HG03175 (cell line): ENCODE measurements around the gene CFAP53.
"Not testable (repeated sequence)": the region's sequence is repeated elsewhere in the genome, so short reads cannot be mapped to it uniquely, and the experiment has no call there.

ENCODE experiments used
- ATAC-seq: cut with Tn5 transposase; IDR thresholded peaks from one replicate; pipeline ENCODE4 v1.9.1; 2021; ENCODE audit warnings: mild to moderate bottlenecking, moderate library complexity; ENCODE audit not compliant: unreplicated experiment

CFAP53 gene

DNA sequence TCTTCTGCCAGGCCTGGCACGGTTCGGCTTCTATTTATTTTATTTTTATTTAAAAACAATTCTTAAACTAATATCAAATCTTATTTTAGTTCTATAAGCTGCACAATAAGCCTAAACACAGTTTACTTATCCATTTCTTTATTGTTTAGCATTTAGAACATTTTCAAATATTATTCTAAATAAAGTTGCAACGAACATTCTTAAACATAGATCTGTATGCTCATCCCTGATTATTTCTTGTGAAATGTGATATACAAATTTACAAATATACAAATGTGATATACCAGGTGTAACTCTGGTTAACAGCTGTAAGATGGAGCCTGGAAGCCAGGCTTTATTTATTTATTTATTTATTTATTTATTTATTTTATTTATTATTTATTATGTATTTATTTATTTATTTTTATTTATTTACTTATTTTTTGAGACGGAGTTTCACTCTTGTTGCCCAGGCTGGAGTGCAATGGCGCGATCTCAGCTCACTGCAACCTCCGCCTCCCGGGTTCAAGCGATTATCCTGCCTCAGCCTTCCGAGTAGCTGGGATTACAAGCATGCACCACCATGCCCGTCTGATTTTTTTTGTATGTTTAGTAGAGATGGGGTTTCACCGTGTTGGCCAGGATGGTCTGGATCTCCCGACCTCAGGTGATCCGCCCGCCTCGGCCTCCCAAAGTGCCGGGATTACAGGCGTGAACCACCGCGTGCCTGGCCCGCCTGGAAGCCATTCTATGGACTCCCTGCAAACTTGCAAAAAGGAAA is 22.2 kb upstream of the CFAP53 start:
- ATAC-seq, result not testable (repeated sequence)

DNA sequence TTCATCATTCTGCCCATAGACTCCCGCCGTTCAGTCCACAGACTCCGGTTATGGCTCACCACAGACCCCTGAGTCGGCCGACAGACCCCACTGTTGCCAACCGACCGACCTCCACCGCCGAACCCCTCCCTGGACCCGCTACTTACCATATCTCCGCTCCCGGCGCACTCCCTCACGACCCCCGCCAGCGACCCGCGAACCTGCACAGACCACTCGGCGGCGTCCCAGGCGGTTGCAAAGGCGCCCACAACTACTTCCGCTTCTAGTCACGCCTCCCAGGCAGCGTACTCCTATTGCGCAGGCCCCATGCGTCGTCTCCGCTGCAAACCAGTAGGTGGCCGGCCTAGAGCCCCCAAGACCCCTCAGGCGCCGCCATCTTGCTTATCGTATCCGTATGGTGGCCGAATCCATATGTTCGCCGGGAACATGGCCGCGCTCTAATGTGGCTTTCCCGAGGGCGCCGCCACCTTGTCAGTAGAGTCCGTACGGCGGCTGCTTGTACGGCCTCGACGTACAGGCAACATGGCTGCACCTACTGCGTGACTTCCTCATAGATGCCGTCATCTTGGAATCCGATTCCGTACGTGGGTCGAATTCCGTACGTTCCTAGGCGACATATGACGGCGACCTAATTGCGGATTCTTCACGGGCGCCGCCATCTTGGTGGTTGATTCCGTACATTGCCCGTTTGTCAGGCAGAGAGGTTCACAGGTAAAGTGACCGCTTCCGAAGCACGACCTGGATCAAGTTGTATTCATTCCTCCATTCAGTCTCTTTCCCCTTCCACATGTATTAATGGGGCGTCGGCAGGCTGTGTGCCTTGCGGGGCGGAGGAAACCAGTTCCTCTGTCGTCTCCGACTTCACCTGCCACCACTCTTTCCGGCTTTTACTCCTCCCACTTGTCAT is 21.4 kb upstream of the CFAP53 start, which contains the start of gene CXXC1:
CXXC1 (minus strand) TSS at position 252 of the 907 bp plus-strand sequence; CDS start at position 149, 103 bp downstream.
- ATAC-seq, result peak; percentile 90

DNA sequence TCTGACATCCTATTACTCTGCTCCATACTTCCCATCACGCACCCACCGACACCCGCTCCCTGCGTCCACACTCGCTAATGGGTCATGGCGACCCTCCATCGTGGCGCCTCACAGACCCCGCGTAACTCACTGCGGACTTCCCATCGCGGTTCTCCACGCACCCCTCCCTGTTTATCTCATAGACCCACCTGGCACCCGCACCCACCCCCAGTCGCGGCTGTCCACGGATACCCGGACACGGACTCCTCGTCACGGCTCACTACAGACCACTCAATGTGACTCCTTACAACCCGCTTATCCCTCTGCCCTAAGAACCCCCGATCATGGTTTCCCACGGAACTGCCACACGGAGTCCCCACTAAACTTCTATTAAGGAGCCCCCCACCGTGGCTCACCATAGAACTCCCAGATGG is 20.7 kb upstream of the CFAP53 start:
- ATAC-seq, result no peak

DNA sequence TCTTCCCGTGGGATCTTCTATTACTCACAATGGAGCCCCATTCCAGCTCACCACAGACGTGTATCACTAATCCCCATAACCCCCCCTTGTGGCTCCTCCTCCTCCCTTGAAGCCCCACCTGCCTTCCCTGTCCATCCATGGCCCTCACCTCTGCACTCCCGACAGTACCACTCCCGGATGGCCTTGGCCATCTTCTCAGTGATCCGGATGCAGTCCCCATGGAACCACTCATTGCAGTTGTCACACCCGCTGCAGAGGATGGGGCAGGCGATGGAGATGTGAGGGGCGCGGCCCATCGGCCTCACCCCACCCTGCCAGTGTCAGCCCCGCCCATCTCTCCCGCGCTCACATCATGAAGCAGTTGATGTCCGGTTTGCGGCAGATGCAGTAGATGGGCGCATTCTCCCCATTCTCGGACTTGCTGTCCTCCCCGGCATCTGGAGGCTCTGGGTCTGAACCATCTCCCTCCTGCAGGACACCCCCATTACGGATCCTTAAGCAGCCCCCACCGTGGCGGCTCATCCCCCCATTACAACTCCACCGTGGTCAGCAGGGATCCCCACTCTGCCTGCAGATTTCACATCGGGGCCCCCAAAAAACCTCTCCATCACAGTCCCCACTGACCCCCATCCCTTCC is 20.2 kb upstream of the CFAP53 start:
- ATAC-seq, result no peak

DNA sequence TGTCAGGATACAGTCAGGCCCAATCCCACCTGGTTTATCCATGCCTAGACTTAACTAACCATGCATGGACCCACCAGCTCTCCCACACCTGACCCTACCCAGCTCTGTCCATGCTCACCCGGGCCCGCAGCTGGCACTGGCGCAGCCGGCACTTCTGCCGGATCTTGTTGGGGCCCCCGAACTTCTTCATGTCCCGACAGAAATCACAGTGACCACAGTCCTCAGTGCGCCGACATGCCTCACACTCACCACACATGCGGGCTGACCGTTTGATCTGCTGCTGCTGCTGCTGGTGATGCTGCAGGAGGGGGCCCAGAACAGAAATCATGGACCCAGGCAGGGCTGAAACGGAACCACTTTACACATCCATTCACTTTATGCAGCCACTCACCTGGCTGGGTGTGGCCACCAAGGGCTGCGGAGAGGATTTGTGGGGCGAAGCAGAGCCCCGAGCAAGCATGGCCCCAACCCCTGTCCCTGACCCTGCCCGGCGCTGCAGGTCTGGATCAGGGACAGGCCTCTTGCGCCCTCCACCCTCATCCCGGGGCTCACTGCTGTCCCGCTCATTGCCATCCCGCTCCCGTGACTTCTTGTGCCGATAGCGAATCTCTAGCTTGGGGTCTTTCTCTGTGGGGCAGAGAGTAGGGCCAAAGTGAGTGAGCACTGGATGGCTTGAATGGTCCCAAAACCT is 19.5 kb upstream of the CFAP53 start:
- ATAC-seq, result no peak

DNA sequence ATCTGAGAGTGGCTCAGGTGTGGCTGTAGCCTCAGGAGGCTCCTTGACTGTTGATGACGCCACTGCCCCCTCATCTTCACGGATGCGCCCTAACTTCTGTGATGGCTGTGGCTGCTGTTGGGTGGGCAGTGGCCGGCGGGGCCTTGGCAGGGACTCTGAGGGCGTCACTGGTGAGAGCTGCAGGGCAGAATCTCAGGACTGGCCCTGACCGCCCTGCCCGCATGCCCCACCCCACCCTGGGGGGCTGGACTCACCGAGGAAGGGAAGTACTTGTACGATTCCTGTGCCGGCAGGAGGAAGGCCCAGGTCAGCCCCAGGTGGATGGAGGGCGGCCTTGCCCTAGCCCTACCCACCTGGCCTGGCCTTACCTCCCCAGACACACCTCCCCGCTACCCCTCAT is 18.8 kb upstream of the CFAP53 start:
- no peak for ATAC-seq

DNA sequence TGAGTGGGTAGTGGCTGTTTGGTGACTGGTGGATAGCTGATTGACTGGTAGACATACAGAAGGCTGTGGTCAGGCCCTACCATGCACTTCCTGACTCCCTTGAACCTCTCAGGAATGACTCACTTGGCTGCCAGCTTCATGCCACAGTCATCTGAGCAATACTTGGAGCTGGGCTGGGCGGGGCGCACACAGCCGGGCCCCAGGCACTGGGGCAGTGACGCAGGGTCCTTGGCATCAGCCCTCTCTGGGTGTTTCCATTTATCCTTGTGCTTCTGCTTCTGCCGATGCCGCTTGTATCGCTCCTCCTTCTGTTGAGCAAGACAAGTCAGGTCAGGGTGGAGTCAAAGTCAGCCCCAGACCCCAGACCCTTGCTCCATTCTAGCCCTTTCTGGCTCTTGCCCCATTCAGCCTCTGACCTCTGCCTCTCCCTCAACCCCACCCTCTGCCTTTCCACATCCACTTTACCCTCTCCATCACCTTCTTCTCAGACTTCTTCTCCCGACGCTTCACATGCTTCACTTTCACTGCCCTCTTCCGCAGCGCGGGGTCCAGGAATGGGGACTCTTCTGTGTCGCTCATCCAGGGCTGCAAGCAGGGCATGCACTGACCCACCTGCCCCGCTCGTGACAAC is 18.1 kb upstream of the CFAP53 start:
- no peak for ATAC-seq

DNA sequence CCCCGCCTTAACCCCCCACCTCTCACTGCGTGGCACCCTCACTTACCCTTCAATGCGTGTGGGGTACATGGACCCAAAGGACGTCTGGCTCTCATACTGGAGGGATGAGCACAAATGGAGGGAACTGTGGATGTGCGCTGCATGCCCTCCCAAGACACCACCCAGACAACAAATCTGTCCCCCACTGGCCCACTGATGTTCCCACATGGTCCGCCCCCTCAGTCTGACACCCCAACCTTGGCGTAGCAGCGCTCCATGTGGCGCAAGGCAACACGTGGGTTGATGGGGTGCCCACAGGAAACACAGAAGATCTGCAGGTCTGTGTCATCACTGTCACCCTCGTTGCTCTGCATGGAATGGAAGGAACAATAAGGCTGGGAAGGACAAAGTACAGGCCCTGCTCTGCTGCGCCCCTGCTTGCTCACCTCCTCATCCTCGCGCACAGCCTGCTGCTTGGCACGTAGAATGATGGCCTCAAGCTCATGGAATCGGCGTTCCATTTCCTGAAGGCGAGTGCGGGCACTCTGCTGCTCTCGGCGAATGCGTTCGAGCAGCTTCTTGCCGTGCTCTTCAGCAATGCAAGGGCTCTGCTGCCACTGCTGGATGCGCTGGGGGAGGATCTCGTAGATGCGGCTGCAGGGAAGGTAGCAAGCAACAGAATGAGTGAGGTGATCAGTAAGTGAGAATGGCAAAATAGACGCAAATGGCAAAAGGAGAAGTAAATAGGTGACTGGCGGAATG is 17.3 kb upstream of the CFAP53 start:
- no peak for ATAC-seq

DNA sequence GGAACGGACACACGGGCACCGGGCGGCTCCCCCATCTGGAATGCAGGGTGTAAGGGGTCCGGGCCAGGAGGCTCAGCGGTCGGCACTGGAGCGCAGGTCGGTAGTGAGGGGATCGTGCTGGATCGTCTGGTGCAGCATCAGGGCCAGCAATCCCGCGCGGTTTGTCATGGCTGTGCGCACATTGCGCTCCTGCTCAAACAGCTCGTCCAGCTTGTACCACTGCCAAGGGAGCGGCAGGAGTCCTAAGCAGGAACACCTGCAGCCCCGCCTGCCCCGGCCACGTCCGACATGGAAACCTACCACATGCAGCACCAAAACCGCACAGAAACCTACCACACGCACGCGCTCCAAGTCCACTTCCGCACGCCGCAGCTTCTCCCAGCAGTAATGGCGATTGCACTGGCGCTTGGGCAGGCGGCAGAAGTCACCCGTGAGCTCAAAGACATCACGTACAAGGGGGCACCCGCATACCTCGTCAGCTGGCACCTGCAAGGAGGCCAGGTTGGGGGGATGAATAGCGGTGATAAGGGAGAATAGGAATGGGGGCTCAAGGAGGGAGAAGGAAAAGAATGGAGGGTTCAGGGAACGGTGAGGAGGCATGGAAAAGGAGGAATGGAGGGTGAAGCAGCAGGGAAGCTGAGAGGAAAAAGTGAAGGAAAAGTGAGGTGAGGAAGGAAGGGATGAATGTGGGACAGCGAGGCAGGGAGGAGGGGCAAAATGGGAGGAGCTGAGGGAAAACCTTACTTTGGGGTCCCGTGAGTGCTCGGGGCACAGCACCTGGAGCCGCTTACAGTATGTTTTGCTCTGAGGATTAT is 16.4 kb upstream of the CFAP53 start:
- no peak for ATAC-seq

DNA sequence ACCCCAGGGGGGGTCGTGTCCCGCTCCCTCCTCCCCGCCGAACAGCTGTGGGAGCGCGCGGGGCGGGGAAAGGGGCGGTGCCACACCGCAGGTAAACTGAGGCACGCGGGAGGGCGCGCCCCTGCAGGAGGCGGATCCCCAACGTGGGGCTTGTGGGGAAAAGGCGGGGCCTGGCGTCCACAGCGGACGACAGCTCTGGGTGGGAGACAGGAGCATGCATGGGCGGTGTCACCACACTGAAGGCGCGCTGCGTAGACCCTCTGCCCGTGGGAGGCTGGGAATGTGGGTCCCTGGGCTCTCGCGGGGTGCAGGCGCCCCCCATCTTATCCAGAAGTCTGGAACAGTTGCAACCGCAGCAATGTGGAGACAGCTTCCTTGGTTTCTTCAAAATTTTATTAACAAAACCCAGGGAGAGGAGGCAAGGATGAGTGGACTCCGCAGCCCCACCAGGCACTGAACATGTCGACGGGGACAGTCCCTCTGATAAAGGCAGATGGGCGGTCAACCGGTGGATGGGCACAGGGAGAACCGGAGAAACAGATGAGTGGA is 15.8 kb upstream of the CFAP53 start:
- ATAC-seq, result no peak

DNA sequence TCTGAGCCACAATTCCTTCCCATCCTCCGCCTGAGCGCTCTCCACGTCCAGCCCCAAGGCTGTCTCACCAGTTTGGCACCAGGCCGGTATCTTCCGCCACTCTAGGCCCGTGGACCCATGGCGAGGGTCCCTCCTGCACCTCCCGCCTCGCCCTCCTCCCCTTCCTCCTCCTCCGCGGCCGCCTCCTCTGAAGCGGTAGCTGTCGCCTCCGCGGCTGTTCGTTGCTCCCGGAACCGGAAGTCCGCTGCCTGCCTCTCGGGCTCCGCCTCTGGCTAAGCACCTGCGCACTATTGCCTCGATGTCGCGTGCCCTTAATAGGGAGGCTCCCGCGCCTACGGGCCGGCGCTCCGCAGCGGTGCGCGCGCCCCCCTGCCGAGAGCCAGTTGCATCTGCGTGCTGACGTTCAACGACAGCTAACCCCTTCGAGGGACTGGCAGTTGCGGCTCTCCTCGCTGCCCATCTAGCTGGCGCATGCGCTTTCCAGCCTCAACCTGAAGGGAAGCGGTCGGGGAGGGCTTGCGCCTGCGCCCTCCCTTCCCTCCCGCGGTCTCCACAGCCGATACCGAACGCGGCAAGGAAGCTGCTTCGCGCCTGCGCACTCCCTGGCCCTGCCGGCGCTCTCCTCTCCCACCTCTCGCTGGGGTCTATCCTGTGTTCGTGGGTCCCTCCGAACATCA is 15.1 kb upstream of the CFAP53 start, which contains the start of gene MBD1:
MBD1 (minus strand) TSS at position 229 of the 677 bp plus-strand sequence. CDS start 1,531 bp downstream, outside the sequence.
- peak; percentile 95 for ATAC-seq

DNA sequence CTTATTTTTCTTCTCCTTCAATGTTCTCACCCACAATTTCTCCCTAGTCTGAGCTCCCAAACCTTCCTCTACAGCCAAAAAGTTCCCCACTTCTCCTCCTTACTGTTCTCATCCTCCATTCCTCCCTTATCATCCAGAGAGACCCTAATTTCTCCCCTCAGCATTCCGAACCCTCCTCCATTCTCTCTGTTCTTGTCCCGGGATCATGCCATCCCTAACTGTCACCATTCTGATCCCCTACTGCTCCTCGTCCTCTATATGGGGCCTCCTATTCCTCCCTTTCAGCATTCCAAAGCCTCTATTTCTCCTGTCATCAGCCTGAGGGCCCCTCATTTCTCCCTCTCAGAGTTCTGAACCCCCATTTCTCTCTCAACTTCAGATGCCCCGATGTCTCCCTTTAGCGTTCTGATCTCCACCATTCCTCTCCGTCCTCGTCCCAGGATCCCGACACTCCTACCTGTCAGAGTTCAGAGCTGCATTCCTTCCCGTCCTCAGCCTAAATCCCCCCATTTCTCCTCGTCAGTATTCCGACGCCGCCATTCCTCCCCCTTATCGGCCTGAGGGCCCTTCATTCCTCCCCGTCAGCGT is 14.5 kb upstream of the CFAP53 start:
- ATAC-seq, result no peak

DNA sequence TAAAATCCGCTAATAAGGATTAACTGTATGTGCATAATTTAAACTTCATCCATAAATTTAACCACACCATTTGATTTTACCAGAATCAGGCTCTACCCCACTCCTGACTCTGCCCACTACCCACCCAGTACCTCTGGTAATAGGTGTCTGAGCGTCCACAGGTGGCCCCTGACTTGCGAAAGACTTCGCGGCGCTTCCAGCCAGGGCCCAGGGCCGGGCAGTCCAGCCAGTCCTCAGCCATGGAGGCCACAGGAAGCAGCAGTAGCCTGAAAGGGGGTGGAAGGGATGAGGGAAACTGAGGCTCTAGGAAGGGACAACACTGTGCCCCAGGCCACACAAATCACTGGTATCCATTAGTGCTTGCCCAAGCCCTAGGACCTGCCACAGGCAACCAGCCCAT is 13.5 kb upstream of the CFAP53 start:
- no peak for ATAC-seq

DNA sequence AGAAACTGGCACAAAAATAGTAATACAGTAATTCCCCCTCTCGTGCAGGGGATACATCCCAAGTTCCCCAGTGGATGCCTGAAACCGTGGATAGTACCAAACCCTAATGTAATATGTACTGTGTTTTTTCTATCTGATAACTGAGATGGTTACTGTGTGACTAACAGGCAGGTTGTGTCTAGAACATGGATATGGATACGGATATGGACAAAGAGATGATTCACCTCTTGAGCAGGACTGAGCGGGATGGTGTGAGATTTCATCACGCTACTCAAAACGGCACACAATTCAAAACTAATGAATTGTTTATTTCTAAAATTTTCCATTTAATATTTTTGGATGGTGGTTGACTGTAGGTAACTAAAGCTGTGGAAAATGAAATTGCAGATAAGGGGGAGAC is 11.6 kb upstream of the CFAP53 start:
- no peak for ATAC-seq

DNA sequence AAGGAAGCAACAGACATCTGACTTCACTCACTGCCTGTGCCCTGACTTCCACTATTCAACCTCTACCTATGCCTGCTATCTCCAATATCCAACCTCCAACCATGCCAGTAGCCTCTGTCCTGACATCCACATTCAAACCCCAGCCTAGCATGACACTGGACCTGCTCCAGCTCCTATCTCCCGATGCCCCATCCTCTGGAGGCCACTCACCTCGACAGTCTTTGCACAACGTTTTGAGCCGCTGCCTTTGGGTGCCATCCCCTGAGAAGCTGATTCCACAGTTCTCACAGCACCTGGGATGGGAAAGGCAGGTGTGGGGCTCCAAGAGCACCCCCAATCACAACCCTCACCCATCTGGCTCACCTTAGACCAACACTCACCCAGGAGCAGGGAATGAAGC is 10.2 kb upstream of the CFAP53 start:
- ATAC-seq, result no peak

DNA sequence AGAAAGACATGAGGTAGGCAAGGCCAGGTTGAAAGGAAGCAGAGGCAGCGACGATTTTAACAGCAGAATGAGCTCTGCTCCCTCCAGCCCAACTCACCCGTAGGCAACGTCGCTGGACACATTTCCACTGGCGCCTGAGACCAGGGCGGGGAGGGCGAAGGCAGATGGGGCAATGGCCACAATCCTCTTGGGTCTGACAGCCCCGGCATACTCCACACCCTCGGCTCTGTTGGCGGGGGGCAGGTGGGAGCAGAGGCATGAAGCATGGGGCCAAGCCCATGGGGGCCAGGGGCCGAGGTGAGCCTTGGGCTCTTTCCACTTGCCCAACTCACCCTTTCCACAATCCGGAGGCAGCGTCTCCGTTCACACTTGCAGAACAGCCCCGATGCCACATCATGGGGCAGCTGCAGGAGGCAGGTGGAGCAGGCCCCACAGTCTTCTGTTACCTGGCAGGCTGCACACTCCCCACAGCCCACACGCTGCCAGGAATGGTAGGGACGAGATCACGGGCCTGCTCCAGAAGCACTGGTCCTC is 9.3 kb upstream of the CFAP53 start:
- ATAC-seq, result no peak

DNA sequence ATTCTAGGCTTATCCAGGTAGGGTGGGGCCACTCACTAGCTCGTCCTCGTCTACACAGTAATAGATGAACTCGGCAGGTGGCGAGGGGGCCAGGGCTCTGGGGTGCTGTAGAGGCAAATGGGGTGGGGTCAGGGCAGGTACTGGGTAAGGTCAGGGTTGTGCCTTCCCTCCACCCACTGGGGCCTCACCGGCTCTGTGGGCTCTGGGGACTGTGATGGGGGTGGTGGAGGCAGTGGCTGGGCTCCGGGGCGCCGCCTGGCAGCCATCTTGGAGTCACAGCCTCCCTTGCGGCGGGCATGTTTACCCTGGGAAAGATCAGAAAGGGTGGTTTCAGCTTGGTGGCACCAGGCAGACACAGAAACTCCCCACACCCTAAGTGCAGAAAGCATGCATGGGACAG is 8.6 kb upstream of the CFAP53 start:
- ATAC-seq, result no peak
